HEK293 (cell line): ENCODE results near the gene SEMA3A.

Source experiments
- MEIS1 ChIP-seq: sonication (generic); formaldehyde crosslinking; IDR thresholded peaks from 2 replicates; pipeline ENCODE4 v1.8.1; 2022; ENCODE audit warnings: missing genetic modification reagents, mild to moderate bottlenecking, borderline replicate concordance
- TCF7L2 ChIP-seq: IDR thresholded peaks from 2 replicates; pipeline ENCODE4 v1.6.1; 2011; ENCODE audit warnings: low read depth, mild to moderate bottlenecking, inconsistent platforms, low read length, moderate library complexity, borderline replicate concordance
- ZBTB1 ChIP-seq: fragments of 450-650 bp; formaldehyde crosslinking; IDR thresholded peaks from 2 replicates; pipeline ENCODE4 v1.5.1; 2016; ENCODE audit warnings: missing biosample characterization, missing genetic modification characterization
- ZNF157 ChIP-seq: fragments of 450-650 bp; formaldehyde crosslinking; IDR thresholded peaks from 2 replicates; pipeline ENCODE4 v1.5.1; 2016; ENCODE audit warnings: missing biosample characterization, missing genetic modification characterization
- ZNF214 ChIP-seq: fragments of 450-650 bp; formaldehyde crosslinking; IDR thresholded peaks from 2 replicates; pipeline ENCODE4 v1.5.1; 2017; ENCODE audit warnings: missing biosample characterization, mild to moderate bottlenecking, missing genetic modification characterization, borderline replicate concordance
- ZNF558 ChIP-seq: fragments of 450-650 bp; formaldehyde crosslinking; IDR thresholded peaks from 2 replicates; pipeline ENCODE4 v1.5.1; 2016; ENCODE audit warnings: missing biosample characterization, missing genetic modification characterization
- ZNF777 ChIP-seq: fragments of 450-650 bp; formaldehyde crosslinking; IDR thresholded peaks from 2 replicates; pipeline ENCODE4 v1.5.1; 2017; ENCODE audit warnings: missing biosample characterization, missing genetic modification characterization, borderline replicate concordance
- ZNF792 ChIP-seq: fragments of 450-650 bp; formaldehyde crosslinking; IDR thresholded peaks from 2 replicates; pipeline ENCODE4 v1.5.1; 2016; ENCODE audit warnings: missing biosample characterization, missing genetic modification characterization
- TF ChIP-seq, protein P1 (sequence below): fragments of 450-650 bp; formaldehyde crosslinking; IDR thresholded peaks from 2 replicates; pipeline ENCODE4 v1.5.1; 2016; ENCODE audit warnings: missing biosample characterization, missing genetic modification characterization, low read depth
- TF ChIP-seq, protein P2 (sequence below): fragments of 450-650 bp; formaldehyde crosslinking; IDR thresholded peaks from 2 replicates; pipeline ENCODE4 v1.5.1; 2016; ENCODE audit warnings: missing biosample characterization, missing genetic modification characterization
- TF ChIP-seq, protein P3 (sequence below): fragments of 450-650 bp; formaldehyde crosslinking; IDR thresholded peaks from 2 replicates; pipeline ENCODE4 v1.5.1; 2016; ENCODE audit warnings: missing biosample characterization, missing genetic modification characterization
- TF ChIP-seq, protein P4 (sequence below): fragments of 450-650 bp; formaldehyde crosslinking; IDR thresholded peaks from 2 replicates; pipeline ENCODE4 v1.5.1; 2016; ENCODE audit warnings: missing biosample characterization, missing genetic modification characterization, borderline replicate concordance
- TF ChIP-seq, protein P5 (sequence below): fragments of 450-650 bp; formaldehyde crosslinking; IDR thresholded peaks from 2 replicates; pipeline ENCODE4 v1.5.1; 2017; ENCODE audit warnings: missing biosample characterization, missing genetic modification characterization

DNA sequence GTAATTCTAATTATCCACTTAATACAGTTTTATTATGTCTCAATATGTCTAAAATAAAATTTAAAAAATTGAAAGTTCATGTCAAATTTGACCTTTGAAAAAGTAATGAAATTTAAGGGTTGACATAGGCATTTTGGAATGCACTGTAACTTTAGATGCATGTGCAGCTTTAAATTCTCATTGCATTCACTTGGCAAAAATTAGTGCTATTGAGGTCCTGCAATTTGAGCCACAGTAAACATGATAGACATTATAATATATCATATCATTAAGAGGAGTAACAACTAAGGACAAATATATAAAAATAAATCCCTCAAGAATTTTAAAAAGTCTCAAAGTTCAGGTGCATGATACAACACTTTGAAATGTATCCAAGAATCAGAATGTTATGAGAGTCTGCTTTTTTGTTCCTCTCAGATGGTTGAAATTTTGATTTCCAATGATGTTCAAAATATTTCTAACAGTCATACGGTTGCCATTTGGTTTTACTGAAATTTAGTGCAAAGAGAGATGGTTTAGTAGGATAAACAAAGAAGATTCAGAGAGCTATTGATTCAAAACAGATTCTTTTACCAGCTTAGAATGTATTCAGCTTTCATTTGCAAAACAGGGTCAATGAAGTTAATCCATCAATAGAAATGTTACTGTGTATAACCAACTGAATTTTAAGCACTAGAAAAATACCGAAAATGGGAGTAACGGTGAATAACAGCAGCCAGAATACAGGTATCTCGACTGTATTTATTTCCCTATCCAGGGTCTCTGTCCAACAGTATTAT lies 71.8 kb downstream of the SEMA3A start:
- TF ChIP-seq, protein P1, sequence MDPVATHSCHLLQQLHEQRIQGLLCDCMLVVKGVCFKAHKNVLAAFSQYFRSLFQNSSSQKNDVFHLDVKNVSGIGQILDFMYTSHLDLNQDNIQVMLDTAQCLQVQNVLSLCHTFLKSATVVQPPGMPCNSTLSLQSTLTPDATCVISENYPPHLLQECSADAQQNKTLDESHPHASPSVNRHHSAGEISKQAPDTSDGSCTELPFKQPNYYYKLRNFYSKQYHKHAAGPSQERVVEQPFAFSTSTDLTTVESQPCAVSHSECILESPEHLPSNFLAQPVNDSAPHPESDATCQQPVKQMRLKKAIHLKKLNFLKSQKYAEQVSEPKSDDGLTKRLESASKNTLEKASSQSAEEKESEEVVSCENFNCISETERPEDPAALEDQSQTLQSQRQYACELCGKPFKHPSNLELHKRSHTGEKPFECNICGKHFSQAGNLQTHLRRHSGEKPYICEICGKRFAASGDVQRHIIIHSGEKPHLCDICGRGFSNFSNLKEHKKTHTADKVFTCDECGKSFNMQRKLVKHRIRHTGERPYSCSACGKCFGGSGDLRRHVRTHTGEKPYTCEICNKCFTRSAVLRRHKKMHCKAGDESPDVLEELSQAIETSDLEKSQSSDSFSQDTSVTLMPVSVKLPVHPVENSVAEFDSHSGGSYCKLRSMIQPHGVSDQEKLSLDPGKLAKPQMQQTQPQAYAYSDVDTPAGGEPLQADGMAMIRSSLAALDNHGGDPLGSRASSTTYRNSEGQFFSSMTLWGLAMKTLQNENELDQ (tag by site-specific recombination), result no peak
- TF ChIP-seq ZNF558 (tag by site-specific recombination) (no peak), TCF7L2 (no peak), ZNF214 (no peak), MEIS1 (CRISPR knock-in tag) (no peak), ZNF792 (tag by site-specific recombination) (no peak), ZNF777 (tag by site-specific recombination) (no peak), ZNF157 (tag by site-specific recombination) (no peak), ZBTB1 (no peak)
- TF ChIP-seq, protein P2, sequence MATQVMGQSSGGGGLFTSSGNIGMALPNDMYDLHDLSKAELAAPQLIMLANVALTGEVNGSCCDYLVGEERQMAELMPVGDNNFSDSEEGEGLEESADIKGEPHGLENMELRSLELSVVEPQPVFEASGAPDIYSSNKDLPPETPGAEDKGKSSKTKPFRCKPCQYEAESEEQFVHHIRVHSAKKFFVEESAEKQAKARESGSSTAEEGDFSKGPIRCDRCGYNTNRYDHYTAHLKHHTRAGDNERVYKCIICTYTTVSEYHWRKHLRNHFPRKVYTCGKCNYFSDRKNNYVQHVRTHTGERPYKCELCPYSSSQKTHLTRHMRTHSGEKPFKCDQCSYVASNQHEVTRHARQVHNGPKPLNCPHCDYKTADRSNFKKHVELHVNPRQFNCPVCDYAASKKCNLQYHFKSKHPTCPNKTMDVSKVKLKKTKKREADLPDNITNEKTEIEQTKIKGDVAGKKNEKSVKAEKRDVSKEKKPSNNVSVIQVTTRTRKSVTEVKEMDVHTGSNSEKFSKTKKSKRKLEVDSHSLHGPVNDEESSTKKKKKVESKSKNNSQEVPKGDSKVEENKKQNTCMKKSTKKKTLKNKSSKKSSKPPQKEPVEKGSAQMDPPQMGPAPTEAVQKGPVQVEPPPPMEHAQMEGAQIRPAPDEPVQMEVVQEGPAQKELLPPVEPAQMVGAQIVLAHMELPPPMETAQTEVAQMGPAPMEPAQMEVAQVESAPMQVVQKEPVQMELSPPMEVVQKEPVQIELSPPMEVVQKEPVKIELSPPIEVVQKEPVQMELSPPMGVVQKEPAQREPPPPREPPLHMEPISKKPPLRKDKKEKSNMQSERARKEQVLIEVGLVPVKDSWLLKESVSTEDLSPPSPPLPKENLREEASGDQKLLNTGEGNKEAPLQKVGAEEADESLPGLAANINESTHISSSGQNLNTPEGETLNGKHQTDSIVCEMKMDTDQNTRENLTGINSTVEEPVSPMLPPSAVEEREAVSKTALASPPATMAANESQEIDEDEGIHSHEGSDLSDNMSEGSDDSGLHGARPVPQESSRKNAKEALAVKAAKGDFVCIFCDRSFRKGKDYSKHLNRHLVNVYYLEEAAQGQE (tag by site-specific recombination), result no peak
- TF ChIP-seq, protein P3, sequence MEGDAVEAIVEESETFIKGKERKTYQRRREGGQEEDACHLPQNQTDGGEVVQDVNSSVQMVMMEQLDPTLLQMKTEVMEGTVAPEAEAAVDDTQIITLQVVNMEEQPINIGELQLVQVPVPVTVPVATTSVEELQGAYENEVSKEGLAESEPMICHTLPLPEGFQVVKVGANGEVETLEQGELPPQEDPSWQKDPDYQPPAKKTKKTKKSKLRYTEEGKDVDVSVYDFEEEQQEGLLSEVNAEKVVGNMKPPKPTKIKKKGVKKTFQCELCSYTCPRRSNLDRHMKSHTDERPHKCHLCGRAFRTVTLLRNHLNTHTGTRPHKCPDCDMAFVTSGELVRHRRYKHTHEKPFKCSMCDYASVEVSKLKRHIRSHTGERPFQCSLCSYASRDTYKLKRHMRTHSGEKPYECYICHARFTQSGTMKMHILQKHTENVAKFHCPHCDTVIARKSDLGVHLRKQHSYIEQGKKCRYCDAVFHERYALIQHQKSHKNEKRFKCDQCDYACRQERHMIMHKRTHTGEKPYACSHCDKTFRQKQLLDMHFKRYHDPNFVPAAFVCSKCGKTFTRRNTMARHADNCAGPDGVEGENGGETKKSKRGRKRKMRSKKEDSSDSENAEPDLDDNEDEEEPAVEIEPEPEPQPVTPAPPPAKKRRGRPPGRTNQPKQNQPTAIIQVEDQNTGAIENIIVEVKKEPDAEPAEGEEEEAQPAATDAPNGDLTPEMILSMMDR (tag by site-specific recombination), result no peak
- TF ChIP-seq, protein P4, sequence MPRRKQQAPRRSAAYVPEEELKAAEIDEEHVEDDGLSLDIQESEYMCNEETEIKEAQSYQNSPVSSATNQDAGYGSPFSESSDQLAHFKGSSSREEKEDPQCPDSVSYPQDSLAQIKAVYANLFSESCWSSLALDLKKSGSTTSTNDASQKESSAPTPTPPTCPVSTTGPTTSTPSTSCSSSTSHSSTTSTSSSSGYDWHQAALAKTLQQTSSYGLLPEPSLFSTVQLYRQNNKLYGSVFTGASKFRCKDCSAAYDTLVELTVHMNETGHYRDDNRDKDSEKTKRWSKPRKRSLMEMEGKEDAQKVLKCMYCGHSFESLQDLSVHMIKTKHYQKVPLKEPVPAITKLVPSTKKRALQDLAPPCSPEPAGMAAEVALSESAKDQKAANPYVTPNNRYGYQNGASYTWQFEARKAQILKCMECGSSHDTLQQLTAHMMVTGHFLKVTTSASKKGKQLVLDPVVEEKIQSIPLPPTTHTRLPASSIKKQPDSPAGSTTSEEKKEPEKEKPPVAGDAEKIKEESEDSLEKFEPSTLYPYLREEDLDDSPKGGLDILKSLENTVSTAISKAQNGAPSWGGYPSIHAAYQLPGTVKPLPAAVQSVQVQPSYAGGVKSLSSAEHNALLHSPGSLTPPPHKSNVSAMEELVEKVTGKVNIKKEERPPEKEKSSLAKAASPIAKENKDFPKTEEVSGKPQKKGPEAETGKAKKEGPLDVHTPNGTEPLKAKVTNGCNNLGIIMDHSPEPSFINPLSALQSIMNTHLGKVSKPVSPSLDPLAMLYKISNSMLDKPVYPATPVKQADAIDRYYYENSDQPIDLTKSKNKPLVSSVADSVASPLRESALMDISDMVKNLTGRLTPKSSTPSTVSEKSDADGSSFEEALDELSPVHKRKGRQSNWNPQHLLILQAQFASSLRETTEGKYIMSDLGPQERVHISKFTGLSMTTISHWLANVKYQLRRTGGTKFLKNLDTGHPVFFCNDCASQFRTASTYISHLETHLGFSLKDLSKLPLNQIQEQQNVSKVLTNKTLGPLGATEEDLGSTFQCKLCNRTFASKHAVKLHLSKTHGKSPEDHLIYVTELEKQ (tag by site-specific recombination), result no peak
- TF ChIP-seq, protein P5, sequence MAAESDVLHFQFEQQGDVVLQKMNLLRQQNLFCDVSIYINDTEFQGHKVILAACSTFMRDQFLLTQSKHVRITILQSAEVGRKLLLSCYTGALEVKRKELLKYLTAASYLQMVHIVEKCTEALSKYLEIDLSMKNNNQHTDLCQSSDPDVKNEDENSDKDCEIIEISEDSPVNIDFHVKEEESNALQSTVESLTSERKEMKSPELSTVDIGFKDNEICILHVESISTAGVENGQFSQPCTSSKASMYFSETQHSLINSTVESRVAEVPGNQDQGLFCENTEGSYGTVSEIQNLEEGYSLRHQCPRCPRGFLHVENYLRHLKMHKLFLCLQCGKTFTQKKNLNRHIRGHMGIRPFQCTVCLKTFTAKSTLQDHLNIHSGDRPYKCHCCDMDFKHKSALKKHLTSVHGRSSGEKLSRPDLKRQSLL, result no peak
